Measurements from ENCODE around the gene CSNK2A1. TPM values are rescaled to one million over a fixed set of nuclear protein-coding genes. Genes with fewer than 3 reads are reported as not detected.

The CSNK2A1 gene
- total and polyA plus RNA-seq, 11 donors: 30.3 to 136 (median 119) TPM

DNA sequence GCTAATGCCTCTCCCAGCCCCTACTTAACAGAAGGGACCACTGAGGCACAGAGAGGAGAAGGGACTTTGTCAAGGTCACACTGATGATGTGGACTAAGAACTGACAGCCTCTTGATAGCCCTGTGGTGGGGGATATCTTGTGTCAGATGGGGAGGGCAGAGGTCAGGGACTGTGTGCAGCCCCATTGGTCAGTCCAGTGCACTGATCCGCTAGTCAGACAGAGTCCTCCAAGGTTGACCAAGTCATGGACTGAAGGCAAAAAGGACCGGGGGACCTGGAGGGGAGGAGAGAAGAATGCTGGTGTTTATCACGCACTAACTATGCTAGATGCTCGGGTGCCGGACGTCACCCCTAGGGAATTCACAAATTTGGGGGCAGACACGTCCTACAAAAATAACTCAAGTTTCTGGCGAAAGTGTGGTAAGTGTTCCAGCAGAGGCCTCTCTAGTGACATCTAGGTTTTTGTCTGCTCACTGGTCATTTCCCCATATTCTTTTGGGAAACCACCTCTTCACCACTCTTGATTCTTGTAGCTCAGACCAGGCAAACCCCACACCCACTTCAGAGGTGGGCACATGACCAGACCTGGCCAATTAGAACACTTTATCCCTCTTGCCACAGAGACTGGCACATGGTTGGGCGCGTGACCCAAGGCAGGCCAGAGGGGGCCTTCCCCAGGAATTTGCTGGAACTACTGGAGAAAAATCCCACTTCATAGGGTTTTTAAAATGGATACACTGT is 45.5 kb upstream of the CSNK2A1 start:
- WGBS, 4 donors: 59 to 73% (median 69%) methylated on average over 10 of the region's 10 CpGs
- no peak for DNase-seq
- Histone ChIP-seq H3K27ac (peak overlapping the region in 11 of 12 donors; percentile 29 to 93 (median 63)), H3K9me3 (no peaks in the 10 kb centered on the region), H3K27me3 (no peaks in the 10 kb centered on the region), H3K4me3 (no peak overlapping the region), H3K4me1 (peaks cover 3 to 37% (median 18%) of the 10 kb centered on the region in 12 donors), H3K36me3 (no peaks in the 10 kb centered on the region)
- peak in 3 of 4 donors; percentile 9 to 46 (median 38) for ATAC-seq
- intact Hi-C loops (cut with DNase I): loop anchor here in 1 of 10 donors (2.0 kb wide), 1 partner anchor 14 kb away; no protein-coding TSS in a partner anchor
- no peak for TF ChIP-seq POLR2A (IDR thresholded peaks at IDR 0.05)
- TF ChIP-seq, protein P1, sequence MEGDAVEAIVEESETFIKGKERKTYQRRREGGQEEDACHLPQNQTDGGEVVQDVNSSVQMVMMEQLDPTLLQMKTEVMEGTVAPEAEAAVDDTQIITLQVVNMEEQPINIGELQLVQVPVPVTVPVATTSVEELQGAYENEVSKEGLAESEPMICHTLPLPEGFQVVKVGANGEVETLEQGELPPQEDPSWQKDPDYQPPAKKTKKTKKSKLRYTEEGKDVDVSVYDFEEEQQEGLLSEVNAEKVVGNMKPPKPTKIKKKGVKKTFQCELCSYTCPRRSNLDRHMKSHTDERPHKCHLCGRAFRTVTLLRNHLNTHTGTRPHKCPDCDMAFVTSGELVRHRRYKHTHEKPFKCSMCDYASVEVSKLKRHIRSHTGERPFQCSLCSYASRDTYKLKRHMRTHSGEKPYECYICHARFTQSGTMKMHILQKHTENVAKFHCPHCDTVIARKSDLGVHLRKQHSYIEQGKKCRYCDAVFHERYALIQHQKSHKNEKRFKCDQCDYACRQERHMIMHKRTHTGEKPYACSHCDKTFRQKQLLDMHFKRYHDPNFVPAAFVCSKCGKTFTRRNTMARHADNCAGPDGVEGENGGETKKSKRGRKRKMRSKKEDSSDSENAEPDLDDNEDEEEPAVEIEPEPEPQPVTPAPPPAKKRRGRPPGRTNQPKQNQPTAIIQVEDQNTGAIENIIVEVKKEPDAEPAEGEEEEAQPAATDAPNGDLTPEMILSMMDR (IDR thresholded peaks at IDR 0.05): peak in 2 of 12 donors; percentile 7 to 8

DNA sequence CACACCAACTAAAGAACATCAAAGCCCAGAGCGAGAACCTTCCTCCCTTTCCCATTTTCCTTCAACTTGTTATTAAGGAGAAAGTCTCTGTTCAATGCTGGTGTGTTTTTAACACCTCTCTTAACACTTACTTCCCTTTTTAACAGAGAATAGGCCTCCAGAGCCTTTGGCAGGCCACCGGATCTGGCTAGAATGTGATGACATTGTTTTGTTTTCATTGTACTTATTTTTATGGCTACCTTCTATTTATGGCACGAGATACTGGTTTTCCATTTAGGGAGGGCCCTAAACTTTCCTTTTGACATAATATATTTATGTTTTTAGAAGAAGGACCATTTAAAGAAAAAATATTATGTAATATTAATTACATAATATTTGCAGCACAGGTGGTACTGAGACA is 44.9 kb upstream of the CSNK2A1 start:
- intact Hi-C loops (cut with DNase I): loop anchor here in 1 of 10 donors (2.0 kb wide), 1 partner anchor 14 kb away; no protein-coding TSS in a partner anchor
- H3K36me3 ChIP-seq: no peaks in the 10 kb centered on the region
- no peaks in the 10 kb centered on the region for H3K27me3 ChIP-seq
- peaks cover 3 to 37% (median 18%) of the 10 kb centered on the region in 12 donors for H3K4me1 ChIP-seq
- TF ChIP-seq POLR2A (IDR thresholded peaks at IDR 0.05): no peak
- TF ChIP-seq, protein P1 (IDR thresholded peaks at IDR 0.05): no peak
- ATAC-seq (peak; percentile 24 to 71 (median 40)), DNase-seq (no peak)
- no peak overlapping the region for H3K4me3 ChIP-seq
- WGBS, 4 donors: 19 to 29% (median 26%) methylated on average over 3 of the region's 3 CpGs
- peak overlapping the region in 11 of 12 donors; percentile 29 to 93 (median 63) for H3K27ac ChIP-seq
- H3K9me3 ChIP-seq: no peaks in the 10 kb centered on the region

DNA sequence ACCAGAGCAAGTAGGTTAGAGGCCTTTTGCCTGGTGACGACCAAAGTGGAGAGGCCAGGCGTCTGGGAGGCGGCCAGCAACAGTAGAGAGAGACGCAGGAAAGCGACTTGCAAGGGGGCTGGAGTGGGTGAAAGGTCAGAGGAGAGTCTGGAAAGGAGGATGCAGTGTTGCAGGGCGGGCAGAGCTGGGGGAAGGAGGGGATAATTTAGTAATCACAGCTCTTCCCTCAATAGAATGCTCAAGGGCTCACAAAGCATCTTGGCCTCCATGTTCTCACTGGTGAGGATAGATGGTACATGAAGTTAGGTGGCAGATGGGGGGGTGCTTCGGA is 41.3 kb upstream of the CSNK2A1 start:
- Histone ChIP-seq H3K27me3 (peaks cover 0 to 2% (median 0%) of the 10 kb centered on the region in 9 donors), H3K9me3 (no peaks in the 10 kb centered on the region), H3K4me3 (no peak overlapping the region), H3K27ac (peak overlapping the region in 3 of 12 donors; percentile 22 to 51 (median 40)), H3K4me1 (peaks cover 3 to 36% (median 18%) of the 10 kb centered on the region in 12 donors), H3K36me3 (no peaks in the 10 kb centered on the region)
- no peak for TF ChIP-seq POLR2A (IDR thresholded peaks at IDR 0.05)
- TF ChIP-seq, protein P1 (IDR thresholded peaks at IDR 0.05): no peak
- DNase-seq: peak in 1 of 5 donors; percentile 52
- WGBS, 4 donors: 67 to 79% (median 71%) methylated on average over 7 of the region's 7 CpGs
- intact Hi-C loops (cut with DNase I): no loop called here
- peak in 1 of 4 donors; percentile 36 for ATAC-seq

DNA sequence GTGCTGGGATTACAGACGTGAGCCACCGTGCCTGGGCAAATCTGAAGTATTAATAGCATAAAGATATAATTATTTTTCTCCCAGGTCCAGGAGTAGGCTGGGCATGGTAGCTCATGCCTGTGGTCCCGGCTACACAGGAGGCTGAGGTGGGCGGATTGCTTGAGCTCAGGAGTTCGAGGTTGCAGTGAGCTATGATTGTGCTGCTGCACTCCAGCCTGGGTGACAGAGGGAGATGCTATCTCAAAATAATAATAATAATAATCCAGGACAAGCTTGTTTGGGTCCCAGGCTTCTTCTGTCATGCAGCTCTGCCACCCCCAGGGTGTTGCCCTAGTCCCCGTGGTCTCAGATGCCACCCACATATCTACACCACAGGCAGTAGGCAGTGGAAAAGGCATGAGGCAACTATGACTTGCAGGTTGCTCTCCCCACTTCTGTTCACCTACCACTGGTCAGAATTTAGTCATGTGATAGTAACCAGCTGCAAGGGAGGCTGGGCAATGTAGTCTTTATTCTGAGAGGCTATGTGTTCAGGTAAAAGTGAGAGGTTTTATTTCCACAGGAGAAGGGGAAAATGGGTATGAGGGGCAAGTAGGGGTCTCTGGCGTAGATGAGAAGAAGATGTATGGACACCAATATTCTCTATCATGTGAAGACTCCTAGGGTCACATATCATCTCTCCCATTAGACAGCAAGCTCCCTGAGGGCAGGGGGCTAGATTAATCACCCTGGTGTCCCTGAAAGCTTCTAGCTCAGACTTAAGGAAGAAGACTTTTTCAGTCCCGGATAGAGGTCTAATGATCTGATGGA is 40.8 kb upstream of the CSNK2A1 start:
- peak overlapping the region in 3 of 12 donors; percentile 39 to 58 (median 49) for H3K27ac ChIP-seq
- 73 to 75% (median 74%) methylated on average over 8 of the region's 8 CpGs for whole genome bisulfite sequencing, 4 donors

More for the DNA sequence above, 40.8 kb upstream of the CSNK2A1 start:
- Histone ChIP-seq H3K4me3 (no peak overlapping the region), H3K36me3 (no peaks in the 10 kb centered on the region), H3K27me3 (peaks cover 0 to 2% (median 0%) of the 10 kb centered on the region in 9 donors), H3K9me3 (no peaks in the 10 kb centered on the region), H3K4me1 (peaks cover 3 to 30% (median 14%) of the 10 kb centered on the region in 12 donors)
- TF ChIP-seq, protein P1 (IDR thresholded peaks at IDR 0.05): no peak
- TF ChIP-seq POLR2A (IDR thresholded peaks at IDR 0.05): no peak
- intact Hi-C loops (cut with DNase I): no loop called here
- ATAC-seq (peak in 3 of 4 donors; percentile 51 to 72 (median 53)), DNase-seq (no peak)
